Vagina (tissue), 2 donors: ENCODE results near the gene NAB1. TPM values are rescaled to one million over a fixed set of nuclear protein-coding genes. Genes with fewer than 3 reads are reported as not detected.

Source experiments
- DNase-seq, 2 donors: peaks; one replicate each; pipeline ENCODE4 v3.0.0-alpha.2; 2017; ENCODE audit errors: extremely low spot score in 2 of 2
- H3K27ac ChIP-seq: fragments of 200-600 bp; sonication (generic); one replicate; pipeline ENCODE4 v1.5.1; 2019
- H3K27me3 ChIP-seq: fragments of 200-600 bp; sonication (generic); one replicate; pipeline ENCODE4 v1.5.1; 2019
- H3K36me3 ChIP-seq, 2 donors: fragments of 200-600 bp; sonication (generic); one replicate each; pipeline ENCODE4 v1.5.1; 2017 to 2019
- H3K4me1 ChIP-seq: fragments of 200-600 bp; sonication (generic); one replicate; pipeline ENCODE4 v1.5.1; 2019
- H3K4me3 ChIP-seq, 2 donors: fragments of 200-600 bp; sonication (generic); 1 replicate in 1 of 2; 2 replicates in 1 of 2; pipeline ENCODE4 v1.5.1; 2016 to 2019
- H3K9me3 ChIP-seq: fragments of 200-600 bp; sonication (generic); one replicate; pipeline ENCODE4 v1.5.1; 2019
- POLR2A ChIP-seq, 2 donors: fragments of 450-650 bp; IDR thresholded peaks; one replicate each; pipeline ENCODE4 v1.6.1; 2017; ENCODE audit warnings: antibody characterized with exemption in 2 of 2, mild to moderate bottlenecking in 2 of 2, moderate library complexity in 2 of 2
- POLR2AphosphoS5 ChIP-seq, 2 donors: sonication (generic); formaldehyde crosslinking; IDR thresholded peaks; one replicate each; pipeline ENCODE4 v1.9.0; 2017; ENCODE audit warnings: antibody characterized with exemption in 2 of 2, mild to moderate bottlenecking in 2 of 2, low read depth in 1 of 2; ENCODE audit not compliant: insufficient read depth in 1 of 2
- intact Hi-C: fragments of 100-400 bp; cut with DNase I; formaldehyde crosslinking; loops from one replicate; pipeline ENCODE4 v1.15.1; 2023
- total RNA-seq: library from RNA; depleted of rRNA; stranded (reverse); fragments of >200 nt; gene quantifications from one replicate; pipeline ENCODE4 v1.2.3, GENCODE V29; 2016
- TF ChIP-seq, protein P1 (sequence below), 3 experiments: fragments of 450-650 bp in 2 of 3; fragments of 200-600 bp in 1 of 3; sonication (generic) in 1 of 3; IDR thresholded peaks; one replicate each; pipeline ENCODE4 v1.5.1; 2017 to 2019; ENCODE audit warnings: antibody characterized with exemption in 3 of 3, mild to moderate bottlenecking in 2 of 3, moderate library complexity in 2 of 3

The NAB1 gene
- total RNA-seq, 1 donor from 2014 or later = 78.6 TPM

DNA sequence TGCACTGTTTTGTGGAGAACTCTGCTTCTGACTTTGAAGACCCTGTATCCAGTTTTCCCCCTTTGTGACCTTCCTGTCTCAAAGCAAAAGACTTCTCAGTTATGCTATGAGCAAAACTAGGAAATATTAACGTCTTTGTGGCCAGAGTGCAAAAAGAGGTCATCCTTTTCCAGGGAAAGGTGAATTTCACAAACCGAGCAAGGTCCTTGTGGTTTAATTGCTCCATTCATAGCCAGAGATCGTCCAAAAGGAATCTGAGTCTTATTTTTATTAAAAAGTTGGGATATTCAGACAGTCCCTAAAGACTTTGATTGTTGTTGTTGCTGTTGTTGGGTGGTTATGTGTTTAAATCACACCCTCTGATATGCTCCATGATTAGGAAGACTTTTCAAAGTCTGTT is 77.4 kb downstream of the NAB1 start:
- no peak for TF ChIP-seq POLR2A (IDR thresholded peaks at IDR 0.05)
- TF ChIP-seq, protein P1, sequence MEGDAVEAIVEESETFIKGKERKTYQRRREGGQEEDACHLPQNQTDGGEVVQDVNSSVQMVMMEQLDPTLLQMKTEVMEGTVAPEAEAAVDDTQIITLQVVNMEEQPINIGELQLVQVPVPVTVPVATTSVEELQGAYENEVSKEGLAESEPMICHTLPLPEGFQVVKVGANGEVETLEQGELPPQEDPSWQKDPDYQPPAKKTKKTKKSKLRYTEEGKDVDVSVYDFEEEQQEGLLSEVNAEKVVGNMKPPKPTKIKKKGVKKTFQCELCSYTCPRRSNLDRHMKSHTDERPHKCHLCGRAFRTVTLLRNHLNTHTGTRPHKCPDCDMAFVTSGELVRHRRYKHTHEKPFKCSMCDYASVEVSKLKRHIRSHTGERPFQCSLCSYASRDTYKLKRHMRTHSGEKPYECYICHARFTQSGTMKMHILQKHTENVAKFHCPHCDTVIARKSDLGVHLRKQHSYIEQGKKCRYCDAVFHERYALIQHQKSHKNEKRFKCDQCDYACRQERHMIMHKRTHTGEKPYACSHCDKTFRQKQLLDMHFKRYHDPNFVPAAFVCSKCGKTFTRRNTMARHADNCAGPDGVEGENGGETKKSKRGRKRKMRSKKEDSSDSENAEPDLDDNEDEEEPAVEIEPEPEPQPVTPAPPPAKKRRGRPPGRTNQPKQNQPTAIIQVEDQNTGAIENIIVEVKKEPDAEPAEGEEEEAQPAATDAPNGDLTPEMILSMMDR (IDR thresholded peaks at IDR 0.05) = no peak
- no peak for TF ChIP-seq POLR2AphosphoS5 (IDR thresholded peaks at IDR 0.05; ENCODE audit: insufficient read depth in 1 of 2, low read depth in 1 of 2)
- DNase-seq = no peak
- Histone ChIP-seq H3K36me3 (no peaks in the 10 kb centered on the region), H3K27ac (no peak overlapping the region), H3K4me3 (no peak overlapping the region), H3K9me3 (no peaks in the 10 kb centered on the region), H3K4me1 (no peaks in the 10 kb centered on the region), H3K27me3 (no peaks in the 10 kb centered on the region)
- intact Hi-C loops = no loop called here

DNA sequence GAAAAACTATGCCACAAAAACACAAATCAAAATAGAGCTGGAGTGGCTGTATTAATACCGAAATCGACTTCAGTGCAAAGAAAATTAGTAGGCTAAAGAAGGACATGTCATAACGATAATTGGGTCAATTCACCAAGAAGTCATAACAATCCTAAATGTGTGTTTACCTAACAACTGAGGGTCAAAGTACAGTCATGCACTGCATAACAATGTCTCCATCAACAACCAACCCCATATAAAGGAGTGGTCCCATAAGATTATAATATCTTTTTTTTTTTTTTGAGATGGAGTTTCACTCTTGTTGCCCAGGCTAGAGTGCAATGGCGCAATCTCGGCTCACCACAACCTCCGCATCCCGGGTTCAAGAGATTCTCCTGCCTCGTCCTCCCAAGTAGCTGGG is 87.5 kb downstream of the NAB1 start:
- H3K9me3 ChIP-seq = no peaks in the 10 kb centered on the region
- H3K27me3 ChIP-seq = no peaks in the 10 kb centered on the region
- intact Hi-C loops = no loop called here
- no peak for DNase-seq
- TF ChIP-seq, protein P1 (IDR thresholded peaks at IDR 0.05) = no peak
- no peak for TF ChIP-seq POLR2A (IDR thresholded peaks at IDR 0.05)
- no peak for TF ChIP-seq POLR2AphosphoS5 (IDR thresholded peaks at IDR 0.05; ENCODE audit: insufficient read depth in 1 of 2, low read depth in 1 of 2)
- H3K27ac ChIP-seq = no peak overlapping the region
- no peaks in the 10 kb centered on the region for H3K4me1 ChIP-seq
- no peak overlapping the region for H3K4me3 ChIP-seq
- no peaks in the 10 kb centered on the region for H3K36me3 ChIP-seq

DNA sequence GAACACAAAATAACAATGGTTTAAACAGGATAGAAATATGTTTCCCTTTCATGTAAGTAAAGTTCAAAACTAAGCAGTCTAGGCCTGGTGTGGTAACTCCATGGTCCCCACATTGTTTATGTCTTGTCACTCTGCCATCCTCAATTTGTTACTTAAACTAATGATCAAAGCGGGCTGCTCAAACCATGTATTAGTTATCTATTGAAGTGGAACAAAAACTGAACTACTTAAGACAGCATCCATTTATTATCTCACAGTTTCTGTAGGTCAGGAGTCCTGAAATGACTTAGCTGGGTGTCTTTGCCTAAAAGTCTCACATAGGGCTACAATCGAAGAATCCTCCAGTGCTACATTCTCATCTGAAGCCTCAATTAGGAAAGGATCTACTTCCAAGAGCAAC is 91.6 kb downstream of the NAB1 start:
- no peaks in the 10 kb centered on the region for H3K9me3 ChIP-seq
- TF ChIP-seq POLR2A (IDR thresholded peaks at IDR 0.05) = no peak
- no peak for TF ChIP-seq POLR2AphosphoS5 (IDR thresholded peaks at IDR 0.05; ENCODE audit: insufficient read depth in 1 of 2, low read depth in 1 of 2)
- TF ChIP-seq, protein P1 (IDR thresholded peaks at IDR 0.05) = no peak
- intact Hi-C loops = no loop called here
- no peak for DNase-seq
- no peaks in the 10 kb centered on the region for H3K27me3 ChIP-seq
- no peaks in the 10 kb centered on the region for H3K4me1 ChIP-seq
- H3K4me3 ChIP-seq = no peak overlapping the region
- H3K36me3 ChIP-seq = no peaks in the 10 kb centered on the region
- H3K27ac ChIP-seq = no peak overlapping the region

Other genes starting within 250 kb of the NAB1 start
- gene MFSD6, start 240.7 kb upstream of the NAB1 start, total RNA-seq = 84.7 TPM
- 2.2 TPM for gene NEMP2, start 114.4 kb upstream of the NAB1 start, total RNA-seq
- 88.9 TPM for gene GLS, start 231.7 kb downstream of the NAB1 start, total RNA-seq